HEK293 (cell line): ENCODE measurements around the gene UBE3B.

ENCODE experiments used
- CTCF ChIA-PET: fragments of 350-600 bp; formaldehyde crosslinking; extraction: SDS; loops from one replicate; lab custom pipeline; 2021; ENCODE audit warnings: antibody characterized with exemption; lab: Yijun Ruan, JAX
- POLR2A ChIA-PET: fragments of 300-600 bp; formaldehyde crosslinking; extraction: SDS; loops from one replicate; lab custom pipeline; 2020; ENCODE audit warnings: antibody characterized with exemption, inconsistent platforms; lab: Yijun Ruan, JAX
- H3K27ac ChIP-seq: fragments of 200-500 bp; sonication (Bioruptor generic); 2 replicates; pipeline ENCODE4 v1.5.1; 2014; ENCODE audit warnings: low read depth, low read length, control low read depth, inconsistent platforms; ENCODE audit errors: extremely low read depth
- H3K36me3 ChIP-seq, 2 experiments: fragments of 200-500 bp in 1 of 2; sonication (Bioruptor generic) in 1 of 2; 1 replicate in 1 of 2; 2 replicates in 1 of 2; pipeline ENCODE4 v1.5.1; 2014 to 2017; ENCODE audit warnings: inconsistent platforms in 2 of 2, low read length in 2 of 2; ENCODE audit not compliant: control insufficient read depth in 2 of 2, insufficient read depth in 1 of 2
- H3K4me1 ChIP-seq: fragments of 200-500 bp; sonication (Bioruptor generic); 2 replicates; pipeline ENCODE4 v1.5.1; 2014; ENCODE audit warnings: mild to moderate bottlenecking, low read length, inconsistent platforms; ENCODE audit not compliant: control insufficient read depth, insufficient read depth
- H3K4me3 ChIP-seq: 2 replicates; pipeline ENCODE4 v1.5.1; 2011; ENCODE audit warnings: low read depth, mild to moderate bottlenecking, control low read depth, low read length, moderate library complexity
- H3K9me3 ChIP-seq: fragments of 200-500 bp; sonication (Bioruptor generic); 2 replicates; pipeline ENCODE4 v1.5.1; 2014; ENCODE audit warnings: low read depth, low read length, inconsistent platforms; ENCODE audit not compliant: control insufficient read depth, insufficient read depth
- CTCF ChIP-seq: fragments of 450-650 bp; formaldehyde crosslinking; IDR thresholded peaks from 2 replicates; pipeline ENCODE4 v1.5.1; 2016; ENCODE audit warnings: missing biosample characterization, missing genetic modification characterization
- ELK4 ChIP-seq: IDR thresholded peaks from 2 replicates; pipeline ENCODE4 v1.6.1; 2011; ENCODE audit warnings: mild to moderate bottlenecking, low read depth, low read length, borderline replicate concordance
- GLIS1 ChIP-seq: fragments of 450-650 bp; formaldehyde crosslinking; IDR thresholded peaks from 2 replicates; pipeline ENCODE4 v1.5.1; 2016; ENCODE audit warnings: missing biosample characterization, missing genetic modification characterization
- MEIS1 ChIP-seq: sonication (generic); formaldehyde crosslinking; IDR thresholded peaks from 2 replicates; pipeline ENCODE4 v1.8.1; 2022; ENCODE audit warnings: missing genetic modification reagents, mild to moderate bottlenecking, borderline replicate concordance
- MYNN ChIP-seq: fragments of 450-650 bp; formaldehyde crosslinking; IDR thresholded peaks from 2 replicates; pipeline ENCODE4 v1.5.1; 2016; ENCODE audit warnings: missing biosample characterization, missing genetic modification characterization, borderline replicate concordance
- PRDM6 ChIP-seq: fragments of 450-650 bp; formaldehyde crosslinking; IDR thresholded peaks from 2 replicates; pipeline ENCODE4 v1.5.1; 2017; ENCODE audit warnings: missing biosample characterization, missing genetic modification characterization
- SP7 ChIP-seq: fragments of 450-650 bp; formaldehyde crosslinking; IDR thresholded peaks from 2 replicates; pipeline ENCODE4 v1.5.1; 2016; ENCODE audit warnings: missing biosample characterization, missing genetic modification characterization
- YY2 ChIP-seq: fragments of 450-650 bp; formaldehyde crosslinking; IDR thresholded peaks from 2 replicates; pipeline ENCODE4 v1.5.1; 2016; ENCODE audit warnings: missing biosample characterization, missing genetic modification characterization
- ZNF148 ChIP-seq: fragments of 450-650 bp; formaldehyde crosslinking; IDR thresholded peaks from 2 replicates; pipeline ENCODE4 v1.5.0; 2017; ENCODE audit warnings: missing biosample characterization, missing genetic modification characterization, borderline replicate concordance
- ZNF174 ChIP-seq: fragments of 450-650 bp; formaldehyde crosslinking; IDR thresholded peaks from 2 replicates; pipeline ENCODE4 v1.5.0; 2017; ENCODE audit warnings: missing biosample characterization, mild to moderate bottlenecking, missing genetic modification characterization
- ZNF2 ChIP-seq: fragments of 450-650 bp; formaldehyde crosslinking; IDR thresholded peaks from 2 replicates; pipeline ENCODE4 v1.5.1; 2016; ENCODE audit warnings: missing biosample characterization, missing genetic modification characterization
- ZNF239 ChIP-seq: fragments of 450-650 bp; formaldehyde crosslinking; IDR thresholded peaks from 2 replicates; pipeline ENCODE4 v1.5.1; 2016; ENCODE audit warnings: missing biosample characterization, missing genetic modification characterization
- ZNF266 ChIP-seq: fragments of 450-650 bp; formaldehyde crosslinking; IDR thresholded peaks from 2 replicates; pipeline ENCODE4 v1.5.1; 2016; ENCODE audit warnings: missing biosample characterization, missing genetic modification characterization, low read depth
- ZNF366 ChIP-seq: fragments of 450-650 bp; formaldehyde crosslinking; conservative IDR thresholded peaks from 2 replicates; pipeline ENCODE4 v1.5.1; 2016; ENCODE audit warnings: missing biosample characterization, missing genetic modification characterization
- ZNF513 ChIP-seq: fragments of 450-650 bp; IDR thresholded peaks from 2 replicates; pipeline ENCODE4 v1.5.1; 2018; ENCODE audit warnings: missing biosample characterization, missing genetic modification characterization
- ZNF791 ChIP-seq: fragments of 450-650 bp; formaldehyde crosslinking; IDR thresholded peaks from 2 replicates; pipeline ENCODE4 v1.5.1; 2016; ENCODE audit warnings: missing biosample characterization, missing genetic modification characterization
- ZNF837 ChIP-seq: fragments of 450-650 bp; formaldehyde crosslinking; IDR thresholded peaks from 2 replicates; pipeline ENCODE4 v1.5.1; 2016; ENCODE audit warnings: missing biosample characterization, missing genetic modification characterization
- ZSCAN16 ChIP-seq: fragments of 450-650 bp; formaldehyde crosslinking; IDR thresholded peaks from 2 replicates; pipeline ENCODE4 v1.5.1; 2016; ENCODE audit warnings: missing biosample characterization, missing genetic modification characterization
- ZSCAN5A ChIP-seq: fragments of 450-650 bp; formaldehyde crosslinking; IDR thresholded peaks from 2 replicates; pipeline ENCODE4 v1.5.1; 2016; ENCODE audit warnings: missing biosample characterization, missing genetic modification characterization

The UBE3B gene

GRCh38 chr12:109448707-109449390, 28.6 kb upstream of the UBE3B start:
- no peak overlapping the region for H3K27ac ChIP-seq
- no peaks in the 10 kb centered on the region for H3K9me3 ChIP-seq
- no peak overlapping the region for H3K4me3 ChIP-seq
- CTCF ChIA-PET: interaction anchor here (0.6 to 2.8 kb wide), 5 partner anchors 16 to 79 kb away, joined by 3 to 10 read pairs (median 3); no protein-coding TSS in a partner anchor
- TF ChIP-seq ZNF513: no peak
- H3K36me3 ChIP-seq: peaks cover 8 to 67% of the 10 kb centered on the region in 2 experiments
- POLR2A ChIA-PET: no interaction called here
- H3K4me1 ChIP-seq: no peaks in the 10 kb centered on the region

- Histone ChIP-seq H3K4me1 (no peaks in the 10 kb centered on the region), H3K9me3 (no peaks in the 10 kb centered on the region), H3K4me3 (no peak overlapping the region), H3K27ac (no peak overlapping the region), H3K36me3 (peaks cover 19 to 76% of the 10 kb centered on the region in 2 experiments)
- ChIA-PET CTCF (interaction anchor here (0.6 to 2.8 kb wide), 6 partner anchors 17 to 322 kb away, joined by 3 to 10 read pairs (median 6); no protein-coding TSS in a partner anchor), POLR2A (no interaction called here)
- TF ChIP-seq GLIS1 (tag by site-specific recombination) (no peak), ZSCAN16 (tag by site-specific recombination) (no peak), ZNF2 (tag by site-specific recombination) (no peak), ZNF174 (tag by site-specific recombination) (no peak), ZNF791 (tag by site-specific recombination) (no peak), CTCF (tag by site-specific recombination) (0 out of 2 replicates have a peak, but pooled peaks have one; percentile 22), ZNF837 (tag by site-specific recombination) (no peak)
Measured at GRCh38 chr12:109449845-109450532, 27.4 kb upstream of the UBE3B start.

GRCh38 chr12:109450980-109451379, 26.5 kb upstream of the UBE3B start:
- Histone ChIP-seq H3K4me1 (no peaks in the 10 kb centered on the region), H3K36me3 (peaks cover 26 to 83% of the 10 kb centered on the region in 2 experiments)
- CTCF ChIA-PET: interaction anchor here (1.1 to 2.8 kb wide), 2 partner anchors 18 to 23 kb away, joined by 6 to 10 read pairs; no protein-coding TSS in a partner anchor
- no peak for TF ChIP-seq ELK4
- no peak for TF ChIP-seq ZSCAN5A
- no peak for TF ChIP-seq SP7
- TF ChIP-seq ZNF266 (tag by site-specific recombination): no peak
- no peak for TF ChIP-seq PRDM6 (tag by site-specific recombination)
- TF ChIP-seq ZNF174 (tag by site-specific recombination): no peak
- no peak for TF ChIP-seq ZNF239 (tag by site-specific recombination)
- no peak for TF ChIP-seq YY2 (tag by site-specific recombination)
- TF ChIP-seq MEIS1 (CRISPR knock-in tag): no peak
- TF ChIP-seq MYNN (tag by site-specific recombination): no peak
- no peak for TF ChIP-seq ZNF148 (tag by site-specific recombination)
- no peak for TF ChIP-seq ZNF366 (tag by site-specific recombination)

More at GRCh38 chr12:109450980-109451379, 26.5 kb upstream of the UBE3B start:
- Histone ChIP-seq H3K4me3 (no peak overlapping the region), H3K9me3 (no peaks in the 10 kb centered on the region), H3K27ac (no peak overlapping the region)
- POLR2A ChIA-PET: interaction anchor here (0.6 kb wide), 1 partner anchor 613 kb away, joined by 3 read pairs; no protein-coding TSS in a partner anchor
